ENCODE data around the gene PEF1. TPM values are rescaled to one million over a fixed set of nuclear protein-coding genes. Genes with fewer than 3 reads are reported as not detected.

The PEF1 gene
- total and polyA plus RNA-seq, 2 donors (not counting 3 experiments of a cell fraction or from before 2014, with no cell fraction given) = 73.3 to 161 TPM

GRCh38 chr1:31584869-31585735 is 59.6 kb downstream of the PEF1 start:
- no peaks in the 10 kb centered on the region for H3K9me1 ChIP-seq (replicated peaks; ENCODE audit: control insufficient read depth, extremely low read depth, insufficient read depth, low read length)
- dilution Hi-C loops (cut with MboI; ENCODE audit: extremely low pct_ligation_motif_present, low sequenced_read_pairs) = no loop called here
- intact Hi-C loops (cut with micrococcal nuclease) = loop anchor here (5.0 to 10.0 kb wide), 2 partner anchors 350 to 477 kb away; partner anchors contain the start of gene PTP4A2
- H3K4me2 ChIP-seq (ENCODE audit: insufficient read depth, low read length) = no peak overlapping the region
- POLR2A ChIA-PET = interaction anchor here (1.1 kb wide), 1 partner anchor 11 kb away, joined by 4 read pairs; no protein-coding TSS in a partner anchor
- DNase-seq (ENCODE audit: low read depth, low spot score) = no peak
- BruUV-seq (replicated peaks) = TSS peak; percentile 15
- CTCF ChIA-PET = interaction anchor here (0.8 to 2.1 kb wide), 9 partner anchors 8 to 33 kb away, joined by 3 to 7 read pairs (median 4); no protein-coding TSS in a partner anchor
- H3K36me3 ChIP-seq (ENCODE audit: control insufficient read depth in 2 of 2, extremely low read depth in 1 of 2, insufficient read depth in 2 of 2, low read length in 2 of 2) = peaks cover 14 to 29% of the 10 kb centered on the region in 2 experiments
- no peak overlapping the region for H3K4me3 ChIP-seq (replicated peaks in 1 of 3; ENCODE audit: insufficient read depth in 1 of 3, low read depth in 1 of 3, low read length in 3 of 3)
- no peak overlapping the region for H3K27ac ChIP-seq (ENCODE audit: insufficient read depth, low read depth, low read length)
- H3K9ac ChIP-seq (replicated peaks; ENCODE audit: extremely low read depth, insufficient read depth, low read length) = no peak overlapping the region
- no peaks in the 10 kb centered on the region for H3K9me3 ChIP-seq (replicated peaks; ENCODE audit: control insufficient read depth, insufficient read depth, low read length)
- H3K27me3 ChIP-seq (ENCODE audit: control insufficient read depth in 2 of 2, insufficient read depth in 2 of 2, low read length in 2 of 2) = no peaks in the 10 kb centered on the region
- H3K4me1 ChIP-seq (ENCODE audit: control insufficient read depth, extremely low read depth, insufficient read depth, low read length) = peaks cover 63% of the 10 kb centered on the region
- H4K20me1 ChIP-seq (replicated peaks; ENCODE audit: control insufficient read depth, extremely low read depth, insufficient read depth, low read length) = no peaks in the 10 kb centered on the region
- FAIRE-seq = no peak
- TF ChIP-seq, protein P1, sequence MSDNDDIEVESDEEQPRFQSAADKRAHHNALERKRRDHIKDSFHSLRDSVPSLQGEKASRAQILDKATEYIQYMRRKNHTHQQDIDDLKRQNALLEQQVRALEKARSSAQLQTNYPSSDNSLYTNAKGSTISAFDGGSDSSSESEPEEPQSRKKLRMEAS (IDR thresholded peaks at IDR 0.05; ENCODE audit: insufficient read depth, insufficient read length) = no peak
- no peak for TF ChIP-seq FOS (IDR thresholded peaks at IDR 0.05; ENCODE audit: borderline replicate concordance, insufficient read depth, low read length)
- no peak for TF ChIP-seq POLR2A (IDR thresholded peaks at IDR 0.05; ENCODE audit: low read depth, low read length)
- no peak for TF ChIP-seq CTCF (IDR thresholded peaks at IDR 0.05; ENCODE audit: extremely low read depth in 1 of 2, insufficient read depth in 1 of 2, low read depth in 1 of 2, low read length in 2 of 2)
- TF ChIP-seq POLR2AphosphoS5 (IDR thresholded peaks at IDR 0.05; ENCODE audit: insufficient read depth, low read depth, low read length) = no peak
- TF ChIP-seq MYC (IDR thresholded peaks at IDR 0.05; ENCODE audit: low read depth, low read length) = no peak
- TF ChIP-seq JUN (IDR thresholded peaks at IDR 0.05; ENCODE audit: borderline replicate concordance, insufficient read depth, insufficient read length, low read depth) = no peak
- no peak for TF ChIP-seq GATA2 (IDR thresholded peaks at IDR 0.05; ENCODE audit: insufficient read depth, insufficient read length, low read depth, low read length)
- no peak for TF ChIP-seq EZH2 (IDR thresholded peaks at IDR 0.05; ENCODE audit: borderline replicate concordance, low read depth, low read length, severe bottlenecking)
- H3K79me2 ChIP-seq (ENCODE audit: control insufficient read depth, insufficient read depth, low read length) = peaks cover 38% of the 10 kb centered on the region
- H2AFZ ChIP-seq (ENCODE audit: low read depth, low read length) = no peak overlapping the region
